PC-9 (cell line): ENCODE measurements around the gene AS3MT.

Source experiments
- CTCF ChIP-seq: fragments of 200-600 bp; sonication (generic); conservative IDR thresholded peaks from 2 replicates; pipeline ENCODE4 v1.6.1; 2017; ENCODE audit warnings: mixed run types, antibody characterized with exemption, mild to moderate bottlenecking, moderate library complexity
- EZH2 ChIP-seq: fragments of 200-600 bp; sonication (generic); IDR thresholded peaks from 2 replicates; pipeline ENCODE4 v1.8.0; 2017; ENCODE audit warnings: antibody characterized with exemption, low read depth

GRCh38 chr10:102949916-102950315 is 80.6 kb downstream of the AS3MT start:
- TF ChIP-seq EZH2 (no peak), CTCF (no peak)
